Inflammatory macrophage treated with lipopolysaccharide for 4 hours (primary cell): ENCODE measurements around the gene PKD2L1.
A peak's percentile ranks its signal among the peaks of the same experiment; 100 is the strongest.
"Not testable (repeated sequence)": the region's sequence is repeated elsewhere in the genome, so short reads cannot be mapped to it uniquely, and the experiment has no call there.

Experiments
- DNase-seq: peaks from one replicate; pipeline ENCODE4 v3.0.0-alpha.2; 2020

Gene PKD2L1

DNA sequence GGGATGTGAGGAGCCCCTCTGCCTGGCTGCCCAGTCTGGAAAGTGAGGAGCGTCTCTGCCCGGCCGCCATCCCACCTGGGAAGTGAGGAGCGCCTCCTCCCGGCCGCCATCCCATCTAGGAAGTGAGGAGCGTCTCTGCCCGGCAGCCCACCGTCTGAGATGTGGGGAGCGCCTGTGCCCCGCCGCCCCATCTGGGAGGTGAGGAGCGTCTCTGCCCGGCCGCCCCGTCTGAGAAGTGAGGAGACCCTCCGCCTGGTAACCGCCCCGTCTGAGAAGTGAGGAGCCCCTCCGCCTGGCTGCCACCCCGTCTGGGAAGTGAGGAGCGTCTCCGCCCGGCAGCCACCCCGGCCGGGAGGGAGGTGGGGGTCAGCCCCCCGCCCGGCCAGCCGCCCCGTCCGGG is 53.1 kb downstream of the PKD2L1 start:
- DNase-seq = not testable (repeated sequence)

DNA sequence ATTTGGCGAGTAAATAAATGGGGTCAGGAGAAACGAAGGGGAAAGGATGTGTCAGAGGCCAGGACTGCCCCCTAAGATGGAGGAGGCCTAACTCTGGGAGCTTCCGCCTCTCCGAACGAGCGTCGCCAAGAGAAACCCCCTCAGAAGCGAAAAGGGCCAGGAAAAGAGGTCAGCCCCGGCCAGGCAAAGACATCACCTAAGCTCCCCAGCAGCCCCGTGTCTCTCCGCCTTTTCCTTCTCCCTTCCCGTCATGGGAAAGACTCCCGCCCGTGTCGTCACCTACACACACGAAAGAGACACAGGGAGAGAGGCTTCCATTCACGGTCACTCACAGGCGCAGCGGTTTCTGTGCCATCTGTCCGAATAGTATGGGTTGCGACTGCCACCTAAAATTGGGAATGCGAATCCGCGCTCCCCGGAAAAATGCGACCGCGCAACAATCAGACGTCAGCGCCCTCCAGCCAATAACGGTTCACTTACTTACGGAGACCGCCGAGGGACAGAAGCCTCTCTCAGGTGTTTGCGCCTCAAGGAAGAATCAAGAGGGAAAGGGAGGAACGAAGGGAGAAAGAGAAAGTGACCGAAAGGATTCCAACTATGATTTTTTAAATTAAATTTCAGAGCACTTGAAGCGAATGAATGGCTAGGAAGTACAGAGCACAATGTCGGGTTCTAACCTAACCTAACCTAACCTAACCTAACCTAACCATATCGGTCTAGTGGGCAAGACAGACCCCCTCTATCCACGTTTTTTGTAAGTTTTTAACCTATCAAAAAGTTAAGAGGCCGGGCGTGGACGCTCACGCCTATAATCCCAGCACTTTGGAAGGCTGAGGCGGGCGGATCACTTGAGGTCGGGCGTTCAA is 62.6 kb downstream of the PKD2L1 start, which contains the start of gene CWF19L1:
CWF19L1 (minus strand) TSS at position 400 of the 866 bp plus-strand sequence; CDS start at position 355, 45 bp downstream.
- peak; percentile 84 for DNase-seq

DNA sequence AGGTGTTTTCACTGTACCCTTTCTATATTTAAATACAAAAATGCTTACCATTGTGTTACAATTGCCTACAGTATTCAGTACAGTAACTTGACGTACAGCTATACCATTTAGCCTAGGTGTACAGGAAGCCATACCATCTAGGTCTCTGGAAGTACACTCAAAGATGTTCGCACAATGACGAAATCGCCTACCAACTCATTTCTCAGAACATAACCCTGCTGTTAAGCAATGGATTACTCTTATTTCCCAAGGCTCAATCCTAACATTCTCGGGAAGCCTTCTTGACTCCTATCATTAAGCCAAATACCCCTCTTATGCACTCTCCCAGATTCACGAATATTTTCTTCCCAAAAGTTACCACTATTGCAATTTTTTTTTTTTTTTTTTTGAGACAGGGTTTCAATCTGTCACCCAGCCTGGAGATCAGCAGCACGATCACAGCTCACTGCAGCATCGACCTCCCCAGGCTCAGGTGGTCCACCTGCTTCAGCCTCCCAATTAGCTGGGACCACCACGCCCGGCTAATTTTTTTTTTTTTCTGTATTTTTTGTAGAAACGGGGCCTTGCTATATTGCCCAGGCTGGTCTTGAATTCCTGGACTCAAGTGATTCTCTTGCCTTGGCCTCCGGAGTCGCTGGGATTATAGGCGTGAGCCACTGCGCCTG is 64.1 kb downstream of the PKD2L1 start:
- peak; percentile 31 for DNase-seq

- DNase-seq = peak; percentile 51
Measured at GRCh38 chr10:100254191-100254590, 75.8 kb downstream of the PKD2L1 start.

GRCh38 chr10:100253041-100253440 is 77.0 kb downstream of the PKD2L1 start:
- peak; percentile 69 for DNase-seq

DNA sequence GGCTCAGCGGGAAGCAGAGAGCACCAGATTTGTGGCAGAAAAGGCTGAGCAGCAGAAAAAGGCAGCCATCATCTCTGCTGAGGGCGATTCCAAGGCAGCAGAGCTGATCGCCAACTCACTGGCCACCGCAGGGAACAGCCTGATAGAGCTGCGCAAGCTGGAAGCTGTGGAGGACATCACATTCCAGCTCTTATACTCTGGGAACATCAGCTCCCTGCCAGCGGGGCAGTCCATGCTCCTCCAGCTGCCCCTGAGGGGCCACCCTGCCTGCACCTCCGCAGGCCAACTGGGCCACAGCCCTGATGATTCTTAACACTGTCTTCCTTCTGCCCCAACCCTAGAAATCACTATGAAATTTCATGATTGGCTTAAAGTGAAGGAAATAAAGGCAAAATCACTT is 81.2 kb downstream of the PKD2L1 start:
- no peak for DNase-seq

GRCh38 chr10:100245484-100246220 is 84.4 kb downstream of the PKD2L1 start:
- DNase-seq = no peak

DNA sequence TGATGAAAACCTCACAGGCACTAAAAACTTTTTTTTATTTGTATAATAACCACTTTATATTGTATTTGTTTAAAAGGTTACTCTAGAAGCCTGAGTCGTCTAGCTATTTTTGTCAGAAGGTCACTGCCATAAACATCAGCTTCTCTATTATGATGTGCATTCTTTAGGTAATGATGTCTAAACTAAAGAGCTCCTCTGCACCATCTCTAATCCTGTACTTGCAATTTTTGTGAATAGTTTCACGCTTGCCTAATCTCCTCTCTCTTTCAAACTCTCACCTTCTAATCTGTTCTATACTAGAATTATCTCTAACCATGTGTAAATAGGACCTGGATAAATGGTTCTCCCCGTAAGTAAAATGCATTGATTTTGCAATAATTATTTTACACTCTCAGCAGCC is 90.2 kb downstream of the PKD2L1 start:
- no peak for DNase-seq

DNA sequence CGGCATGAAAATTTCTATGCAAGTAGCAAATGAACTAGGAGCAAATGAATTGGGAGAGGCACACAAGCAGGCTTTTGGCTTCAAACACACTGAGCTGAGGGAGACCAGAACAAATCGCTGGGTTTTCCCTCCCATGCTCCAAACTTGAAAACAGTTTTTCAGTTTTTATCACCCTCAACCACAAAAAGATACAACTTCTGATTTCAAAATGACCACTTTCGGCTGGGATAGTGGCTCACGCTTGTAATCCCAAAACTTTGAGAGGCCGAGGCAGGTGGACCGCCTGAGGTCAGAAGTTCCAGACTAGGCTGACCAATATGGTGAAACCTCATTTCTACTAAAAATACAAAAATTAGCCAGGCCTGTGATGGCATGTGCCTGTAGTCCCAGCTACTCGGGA is 91.6 kb downstream of the PKD2L1 start:
- no peak for DNase-seq
